ENCODE measurements around the gene FYTTD1.

Gene FYTTD1

GRCh38 chr3:197794115-197794514 is 44.4 kb downstream of the FYTTD1 start:
- no peak for DNase-seq

GRCh38 chr3:197795200-197795599 is 45.5 kb downstream of the FYTTD1 start:
- no peak for DNase-seq

GRCh38 chr3:197796087-197796486 is 46.4 kb downstream of the FYTTD1 start:
- DNase-seq: no peak

GRCh38 chr3:197798863-197799262 is 49.2 kb downstream of the FYTTD1 start:
- DNase-seq: no peak

GRCh38 chr3:197800379-197800778 is 50.7 kb downstream of the FYTTD1 start:
- DNase-seq: no peak

- DNase-seq: peak; percentile 72
Observed at GRCh38 chr3:197801891-197802778, 52.5 kb downstream of the FYTTD1 start.

GRCh38 chr3:197802779-197803459 is 53.2 kb downstream of the FYTTD1 start:
- DNase-seq: peak; percentile 39

GRCh38 chr3:197804511-197804910 is 54.8 kb downstream of the FYTTD1 start:
- peak; percentile 61 for DNase-seq

GRCh38 chr3:197807969-197808587 is 58.4 kb downstream of the FYTTD1 start:
- no peak for DNase-seq

- no peak for DNase-seq
Observed at GRCh38 chr3:197809356-197810020, 59.8 kb downstream of the FYTTD1 start.

- no peak for DNase-seq
Observed at GRCh38 chr3:197810901-197811300, 61.2 kb downstream of the FYTTD1 start.

- DNase-seq: no peak
Observed at GRCh38 chr3:197811343-197811742, 61.7 kb downstream of the FYTTD1 start.

- no peak for DNase-seq
Observed at GRCh38 chr3:197814372-197814771, 64.7 kb downstream of the FYTTD1 start.

GRCh38 chr3:197820550-197821335 is 71.1 kb downstream of the FYTTD1 start:
- DNase-seq: no peak

- DNase-seq: no peak
Observed at GRCh38 chr3:197829397-197830045, 79.8 kb downstream of the FYTTD1 start.

GRCh38 chr3:197830308-197830966 is 80.8 kb downstream of the FYTTD1 start:
- DNase-seq: no peak

GRCh38 chr3:197830967-197831313 is 81.3 kb downstream of the FYTTD1 start:
- DNase-seq: no peak

- DNase-seq: no peak
Observed at GRCh38 chr3:197833930-197834715, 84.4 kb downstream of the FYTTD1 start.

- no peak for DNase-seq
Observed at GRCh38 chr3:197835509-197835908, 85.8 kb downstream of the FYTTD1 start.

GRCh38 chr3:197836244-197836643 is 86.6 kb downstream of the FYTTD1 start:
- DNase-seq: no peak

Measured in hematopoietic multipotent progenitor cell treated with erythropoietin and hydrocortisone succinate and interleukin-3 and kit ligand, for 6 days (in vitro differentiated cells).